Measurements from ENCODE around the gene ETV3.

ETV3 gene

GRCh38 chr1:157140063-157140588, 1.9 kb upstream of the ETV3 start:
- no peak for TF ChIP-seq CTCF (IDR thresholded peaks at IDR 0.05; ENCODE audit: low read depth, low read length, missing control alignments)
- DNase-seq (ENCODE audit: low read depth) = no peak
- no peak overlapping the region for H3K4me3 ChIP-seq (ENCODE audit: low read depth, low read length)

GRCh38 chr1:157139052-157139715, 989 bp upstream of the ETV3 start:
- TF ChIP-seq CTCF (IDR thresholded peaks at IDR 0.05; ENCODE audit: low read depth, low read length, missing control alignments) = no peak
- no peak for DNase-seq (ENCODE audit: low read depth)
- H3K4me3 ChIP-seq (ENCODE audit: low read depth, low read length) = peak overlapping the region; percentile 68

GRCh38 chr1:157137408-157138219, 581 bp downstream of the ETV3 start:
- DNase-seq (ENCODE audit: low read depth) = no peak
- H3K4me3 ChIP-seq (ENCODE audit: low read depth, low read length) = peak overlapping the region; percentile 68
- no peak for TF ChIP-seq CTCF (IDR thresholded peaks at IDR 0.05; ENCODE audit: low read depth, low read length, missing control alignments)

- peak overlapping the region; percentile 68 for H3K4me3 ChIP-seq (ENCODE audit: low read depth, low read length)
- no peak for TF ChIP-seq CTCF (IDR thresholded peaks at IDR 0.05; ENCODE audit: low read depth, low read length, missing control alignments)
- no peak for DNase-seq (ENCODE audit: low read depth)
These were observed 1.2 kb downstream of the ETV3 start for GRCh38 chr1:157137046-157137407.

GRCh38 chr1:157136133-157136532, 2.1 kb downstream of the ETV3 start:
- peak; percentile 1 for TF ChIP-seq CTCF (IDR thresholded peaks at IDR 0.05; ENCODE audit: low read depth, low read length, missing control alignments)
- no peak overlapping the region; the same call in 1 of the 2 replicates for H3K4me3 ChIP-seq (ENCODE audit: low read depth, low read length)
- DNase-seq (ENCODE audit: low read depth) = no peak

- TF ChIP-seq CTCF (IDR thresholded peaks at IDR 0.05; ENCODE audit: low read depth, low read length, missing control alignments) = no peak
- DNase-seq (ENCODE audit: low read depth) = no peak
- no peak overlapping the region for H3K4me3 ChIP-seq (ENCODE audit: low read depth, low read length)
These were observed 2.5 kb downstream of the ETV3 start for GRCh38 chr1:157135646-157136045.

Data from GM12864 (cell line).